ENCODE measurements around the gene ABCA4. TPM values are rescaled to one million over a fixed set of nuclear protein-coding genes. Genes with fewer than 3 reads are reported as not detected.
A peak's percentile ranks its signal among the peaks of the same experiment; 100 is the strongest.

The ABCA4 gene
- total RNA-seq, 1 experiment from 2014 or later = 0.29 TPM

- POLR2A ChIA-PET (ENCODE audit: unreplicated experiment) = interaction anchor here (0.6 kb wide), 1 partner anchor 1207 kb away, joined by 3 read pairs; no protein-coding TSS in a partner anchor
- no TSS peak for BruUV-seq (replicated peaks)
- peak; percentile 94 for DNase-seq
Observed at GRCh38 chr1:94045465-94046056, 75.4 kb downstream of the ABCA4 start.

GRCh38 chr1:94044891-94045290, 76.1 kb downstream of the ABCA4 start:
- intact Hi-C loops (cut with micrococcal nuclease) = loop anchor here (1.0 to 2.0 kb wide), 4 partner anchors 19 to 418 kb away; no protein-coding TSS in a partner anchor
- Histone ChIP-seq H3K27me3 (ENCODE audit: low read length) (no peaks in the 10 kb centered on the region), H3K4me3 (ENCODE audit: low read length) (no peak overlapping the region), H3K4me1 (ENCODE audit: insufficient read depth, low read length) (peaks cover 23% of the 10 kb centered on the region), H3K79me2 (ENCODE audit: low read length) (no peaks in the 10 kb centered on the region), H3K27ac (ENCODE audit: low read length) (no peak overlapping the region), H4K20me1 (ENCODE audit: low read length) (no peaks in the 10 kb centered on the region), H3K36me3 (ENCODE audit: low read depth, low read length) (no peaks in the 10 kb centered on the region), H3F3A (ENCODE audit: low read length, unreplicated experiment) (no peaks in the 10 kb centered on the region), H3K9me3 (ENCODE audit: low read length) (no peaks in the 10 kb centered on the region), H3K4me2 (ENCODE audit: low read length) (no peak overlapping the region), H2AFZ (ENCODE audit: low read length) (peak overlapping the region; percentile 89; the same call in 1 of the 2 replicates), H3K9ac (ENCODE audit: low read length) (no peak overlapping the region), H3K9me2 (replicated peaks; ENCODE audit: low read length) (no peaks in the 10 kb centered on the region)
- CTCF ChIA-PET = interaction anchor here (0.5 to 1.3 kb wide), 6 partner anchors 14 to 291 kb away, joined by 3 to 13 read pairs (median 6); no protein-coding TSS in a partner anchor
- ATAC-seq = no peak
- no peak for DNase-seq
- no peak for TF ChIP-seq EZH2 (IDR thresholded peaks at IDR 0.05; ENCODE audit: low read length, unreplicated experiment)
- no peak for TF ChIP-seq CTCF (conservative IDR thresholded peaks at IDR 0.05; ENCODE audit: low read depth, low read length)
- no peak for TF ChIP-seq EZH2phosphoT487 (IDR thresholded peaks at IDR 0.05; ENCODE audit: borderline replicate concordance, low read length)
- no TSS peak for BruUV-seq (replicated peaks)
- POLR2A ChIA-PET (ENCODE audit: unreplicated experiment) = interaction anchor here (0.6 kb wide), 1 partner anchor 1207 kb away, joined by 3 read pairs; no protein-coding TSS in a partner anchor

More at GRCh38 chr1:94045465-94046056, 75.4 kb downstream of the ABCA4 start:
- peak; percentile 88 for ATAC-seq
- no peaks in the 10 kb centered on the region for H3K9me2 ChIP-seq (replicated peaks; ENCODE audit: low read length)
- no peak overlapping the region for H3K4me3 ChIP-seq (ENCODE audit: low read length)
- H3F3A ChIP-seq (ENCODE audit: low read length, unreplicated experiment) = peaks cover 1% of the 10 kb centered on the region
- peaks cover 29% of the 10 kb centered on the region for H3K4me1 ChIP-seq (ENCODE audit: insufficient read depth, low read length)
- intact Hi-C loops (cut with micrococcal nuclease) = loop anchor here (1.0 to 2.0 kb wide), 4 partner anchors 19 to 418 kb away; no protein-coding TSS in a partner anchor
- no peaks in the 10 kb centered on the region for H3K79me2 ChIP-seq (ENCODE audit: low read length)
- H3K9me3 ChIP-seq (ENCODE audit: low read length) = no peaks in the 10 kb centered on the region
- peak overlapping the region; percentile 6 for H3K4me2 ChIP-seq (ENCODE audit: low read length)
- no peaks in the 10 kb centered on the region for H4K20me1 ChIP-seq (ENCODE audit: low read length)
- no peak overlapping the region for H3K27ac ChIP-seq (ENCODE audit: low read length)
- no peak overlapping the region for H3K9ac ChIP-seq (ENCODE audit: low read length)
- peak overlapping the region; percentile 66 for H2AFZ ChIP-seq (ENCODE audit: low read length)
- H3K36me3 ChIP-seq (ENCODE audit: low read depth, low read length) = no peaks in the 10 kb centered on the region
- peak; percentile 88 for TF ChIP-seq CTCF (conservative IDR thresholded peaks at IDR 0.05; ENCODE audit: low read depth, low read length)
- no peak for TF ChIP-seq EZH2phosphoT487 (IDR thresholded peaks at IDR 0.05; ENCODE audit: borderline replicate concordance, low read length)
- CTCF ChIA-PET = interaction anchor here (0.5 to 1.3 kb wide), 5 partner anchors 17 to 291 kb away, joined by 3 to 13 read pairs (median 4); no protein-coding TSS in a partner anchor
- H3K27me3 ChIP-seq (ENCODE audit: low read length) = no peaks in the 10 kb centered on the region
